Stimulated activated CD4-positive, alpha-beta T cell treated with anti-CD3 and anti-CD28 coated beads, TNF-alpha, amount 100 ng/mL, for 4 hours (primary cell): Measurements from ENCODE around the gene HOXB9.

Source experiments
- DNase-seq, 3 experiments: peaks; one replicate each; pipeline ENCODE4 v3.0.0-alpha.2; 2020; ENCODE audit warnings: low read depth in 3 of 3

The HOXB9 gene

DNA sequence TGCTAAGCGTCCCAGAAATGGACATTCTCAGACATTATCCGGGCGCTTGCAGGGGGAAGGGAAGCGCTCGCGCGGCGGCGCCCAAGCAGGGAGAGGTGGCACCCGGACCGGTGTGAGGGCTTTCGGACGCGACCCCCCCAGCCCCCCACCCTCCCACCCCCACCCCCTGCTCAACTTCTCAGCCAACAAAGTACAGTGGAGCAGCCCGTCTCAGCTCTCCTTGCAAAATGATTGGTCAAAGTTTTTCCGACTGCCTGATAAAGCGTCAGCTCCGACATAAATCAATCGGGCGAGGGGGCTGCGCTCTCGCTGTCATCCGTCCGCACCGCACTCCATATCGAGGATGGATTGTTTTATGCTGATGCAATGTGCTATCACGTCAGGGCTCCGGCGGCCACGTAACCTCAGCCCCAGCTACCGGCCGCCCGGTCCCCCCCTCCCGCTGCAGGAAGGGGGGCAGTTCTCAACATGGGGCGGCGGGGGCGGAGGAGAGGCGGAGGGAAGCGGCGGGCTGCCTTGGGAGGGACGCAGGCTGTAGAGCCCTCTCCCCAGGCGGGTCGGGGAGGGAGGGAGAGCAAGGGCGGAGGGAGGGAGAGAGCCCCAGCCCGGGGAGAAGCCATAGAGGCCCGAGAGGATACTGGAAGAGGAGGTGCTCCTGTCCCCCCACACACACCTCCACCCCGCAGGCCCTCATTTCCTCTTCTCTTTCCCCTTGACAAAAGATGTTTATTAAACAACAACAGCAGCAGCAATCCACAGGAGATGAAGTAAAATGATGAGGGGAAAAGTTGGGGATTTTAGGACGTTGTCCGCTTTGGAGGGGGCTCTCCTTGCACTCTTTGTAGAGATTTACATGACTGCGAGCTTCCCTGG is at the start of gene HOXB9:
HOXB9 (minus strand) TSS at position 114 of the 873 bp plus-strand sequence; CDS start at position 25, 89 bp downstream.
- peak in 2 of 3 experiments; percentile 55 to 58 for DNase-seq

DNA sequence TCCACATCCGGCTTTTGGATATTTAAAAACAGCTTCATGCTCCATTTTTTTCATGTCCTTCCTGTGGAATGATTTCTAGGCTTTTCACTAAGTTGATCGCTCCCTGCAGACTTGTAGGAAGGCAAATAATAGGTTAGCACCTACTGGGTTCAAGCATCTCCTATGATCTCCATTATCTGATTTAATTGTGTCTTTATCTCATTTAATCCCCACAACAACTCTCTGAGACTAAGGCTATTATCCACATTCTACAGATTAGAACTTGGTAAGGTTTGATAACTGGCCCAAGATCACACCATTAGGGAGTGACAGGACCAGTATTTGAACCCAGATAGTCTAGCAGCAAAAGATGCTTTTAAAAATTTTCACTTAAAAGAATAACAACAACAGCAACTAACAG is 46.2 kb upstream of the HOXB9 start:
- no peak for DNase-seq

DNA sequence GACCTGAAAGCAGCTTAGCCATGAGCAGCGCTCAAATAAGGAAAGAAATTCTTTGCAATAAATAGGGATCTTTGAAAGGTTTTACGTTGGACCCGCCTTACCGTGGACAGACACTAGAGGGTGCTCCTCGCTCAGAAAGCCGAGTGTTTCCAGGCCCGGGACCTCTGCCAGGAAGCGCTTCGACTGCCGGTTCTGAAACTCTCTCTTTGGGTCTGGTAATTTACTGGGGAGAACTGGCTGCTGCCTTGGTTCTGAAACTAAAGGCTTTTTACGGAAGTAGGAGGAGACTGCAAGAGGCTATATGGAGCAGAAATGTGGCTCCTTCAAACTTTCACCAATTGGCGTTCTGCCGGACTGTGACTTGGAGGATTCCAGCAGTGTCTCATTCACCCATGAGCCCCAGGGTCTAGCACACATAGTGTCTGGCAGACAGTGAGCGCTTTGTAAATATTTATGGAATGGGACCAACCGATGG is 45.6 kb upstream of the HOXB9 start:
- peak; percentile 25 to 48 (median 42) for DNase-seq

DNA sequence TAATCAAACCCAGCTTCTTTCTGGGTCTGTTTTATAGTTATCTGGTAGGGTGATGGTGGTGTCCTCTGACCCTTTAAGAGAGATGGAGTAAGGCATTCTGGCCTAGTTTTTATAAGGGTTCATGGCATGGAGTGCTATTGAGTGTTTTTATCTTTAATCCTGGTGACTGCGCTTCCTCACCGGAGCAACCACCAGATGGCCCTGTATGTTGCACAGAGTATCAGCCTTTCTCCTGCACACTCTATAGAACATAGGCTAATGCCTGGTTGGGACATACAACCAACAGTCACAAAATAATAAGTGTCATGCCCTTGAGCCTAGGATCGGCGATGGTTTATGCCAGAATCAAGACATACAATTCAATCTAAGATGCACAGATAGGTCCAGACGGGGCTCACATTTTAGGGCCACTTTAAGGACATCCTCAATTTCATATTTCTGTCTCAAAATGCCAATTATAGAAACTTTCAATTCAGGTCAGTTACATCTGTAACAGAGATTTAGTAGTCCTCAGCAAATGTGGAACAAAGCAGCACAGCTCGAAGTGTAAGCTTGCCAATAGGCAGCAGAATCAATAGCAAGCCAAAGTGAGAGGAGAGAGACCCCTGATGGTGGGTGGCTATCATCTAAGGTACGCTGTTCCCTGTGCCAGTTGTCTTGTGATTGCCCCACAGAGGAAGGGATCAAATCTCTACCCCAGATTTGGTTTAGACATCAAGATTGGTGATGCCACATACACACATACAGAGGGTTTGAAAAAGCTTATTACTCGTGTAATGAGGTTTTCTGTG is 37.2 kb upstream of the HOXB9 start:
- no peak for DNase-seq

DNA sequence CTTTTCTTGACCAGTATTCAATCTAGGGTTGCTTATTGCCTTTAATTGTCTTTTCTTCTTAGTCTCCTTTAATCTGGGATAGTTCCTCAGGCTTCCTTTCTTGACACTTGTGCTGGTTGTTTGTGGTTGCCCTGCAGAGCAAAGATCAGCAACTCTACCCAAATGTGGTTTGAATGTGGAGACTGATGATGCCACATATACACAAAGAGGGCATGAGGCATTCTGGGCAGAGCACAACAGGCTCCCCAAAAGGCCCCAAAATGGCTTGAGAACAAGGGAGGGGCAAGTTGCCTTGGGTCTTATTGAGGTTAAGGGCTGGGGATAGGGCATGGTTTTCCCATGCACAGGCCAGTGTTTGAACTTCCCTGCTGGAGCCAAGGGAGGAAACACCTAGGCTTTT is 29.8 kb upstream of the HOXB9 start:
- DNase-seq, result no peak

DNA sequence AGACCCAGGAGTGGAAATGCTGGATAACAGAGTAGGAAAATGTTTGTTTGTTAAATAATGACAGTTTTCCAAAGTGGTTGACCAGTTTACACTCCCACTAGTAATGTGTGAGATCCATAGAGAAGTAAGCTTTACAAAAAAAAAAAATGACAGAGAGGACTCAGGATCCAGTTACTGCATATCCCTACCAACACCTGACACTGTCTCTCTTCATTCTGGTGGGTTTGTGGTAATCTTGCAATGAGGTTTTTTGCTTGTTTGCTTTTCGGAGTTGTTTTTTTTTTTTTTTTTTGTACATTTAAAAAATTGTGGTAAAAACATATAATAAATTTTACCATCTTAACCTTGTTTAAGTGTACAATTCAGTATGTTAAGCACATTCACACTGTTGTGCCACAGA is 23.6 kb upstream of the HOXB9 start:
- no peak for DNase-seq

DNA sequence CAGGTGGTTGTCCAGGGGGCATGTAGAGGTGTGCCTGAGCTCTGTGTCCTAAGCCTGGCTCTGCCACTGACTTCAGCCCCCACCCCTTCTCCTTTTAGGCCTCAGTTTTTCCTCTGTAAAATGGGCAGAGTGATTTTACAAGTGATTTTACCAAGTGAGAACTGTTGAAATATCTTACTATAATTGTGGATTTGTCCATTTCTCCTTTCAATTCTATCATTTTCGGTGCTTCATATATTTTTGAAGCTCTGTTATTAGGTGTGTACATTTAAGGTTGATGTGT is 21.7 kb upstream of the HOXB9 start:
- DNase-seq, result no peak

DNA sequence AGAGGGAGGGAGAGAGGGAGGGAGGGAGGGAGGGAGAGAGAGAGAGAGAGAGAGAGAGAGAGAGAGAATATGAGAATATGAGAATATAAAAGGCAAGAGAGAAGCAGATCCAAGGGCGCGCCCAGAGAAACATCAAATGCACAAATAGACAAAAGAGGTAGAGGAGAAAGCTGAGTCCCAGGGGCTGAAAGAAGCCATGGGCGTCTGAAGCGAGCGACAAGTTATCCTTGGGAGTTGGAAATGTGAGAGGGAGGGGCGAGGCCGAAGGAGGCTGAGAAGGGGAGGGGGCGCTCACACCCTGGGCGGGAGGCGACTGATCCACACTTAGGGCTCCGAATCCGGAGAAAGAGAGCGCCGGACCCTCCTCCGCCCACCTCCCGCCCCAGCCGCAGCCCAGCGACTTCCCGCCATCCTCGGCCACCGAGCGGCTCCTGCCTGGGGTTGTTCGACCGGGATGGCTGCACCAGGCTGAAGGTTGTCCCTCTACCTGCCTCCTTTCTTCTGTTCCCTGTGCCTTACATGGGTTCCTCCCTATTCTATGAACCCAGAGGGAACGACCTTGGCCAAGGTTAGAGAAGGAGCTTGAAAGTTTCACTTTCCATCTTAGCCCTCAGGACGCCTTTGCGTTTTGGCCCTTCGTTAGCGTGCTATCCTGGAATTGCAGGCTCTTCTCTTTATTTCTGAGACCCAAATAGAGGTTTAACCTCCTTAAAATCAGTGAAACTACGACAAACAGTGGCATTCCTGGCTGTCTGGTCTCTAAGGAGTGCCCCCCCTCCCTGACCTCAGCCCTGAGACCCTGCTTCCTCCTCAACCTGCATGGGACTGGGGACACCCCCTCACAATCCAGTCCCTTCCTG is 21.2 kb upstream of the HOXB9 start:
- no peak for DNase-seq

DNA sequence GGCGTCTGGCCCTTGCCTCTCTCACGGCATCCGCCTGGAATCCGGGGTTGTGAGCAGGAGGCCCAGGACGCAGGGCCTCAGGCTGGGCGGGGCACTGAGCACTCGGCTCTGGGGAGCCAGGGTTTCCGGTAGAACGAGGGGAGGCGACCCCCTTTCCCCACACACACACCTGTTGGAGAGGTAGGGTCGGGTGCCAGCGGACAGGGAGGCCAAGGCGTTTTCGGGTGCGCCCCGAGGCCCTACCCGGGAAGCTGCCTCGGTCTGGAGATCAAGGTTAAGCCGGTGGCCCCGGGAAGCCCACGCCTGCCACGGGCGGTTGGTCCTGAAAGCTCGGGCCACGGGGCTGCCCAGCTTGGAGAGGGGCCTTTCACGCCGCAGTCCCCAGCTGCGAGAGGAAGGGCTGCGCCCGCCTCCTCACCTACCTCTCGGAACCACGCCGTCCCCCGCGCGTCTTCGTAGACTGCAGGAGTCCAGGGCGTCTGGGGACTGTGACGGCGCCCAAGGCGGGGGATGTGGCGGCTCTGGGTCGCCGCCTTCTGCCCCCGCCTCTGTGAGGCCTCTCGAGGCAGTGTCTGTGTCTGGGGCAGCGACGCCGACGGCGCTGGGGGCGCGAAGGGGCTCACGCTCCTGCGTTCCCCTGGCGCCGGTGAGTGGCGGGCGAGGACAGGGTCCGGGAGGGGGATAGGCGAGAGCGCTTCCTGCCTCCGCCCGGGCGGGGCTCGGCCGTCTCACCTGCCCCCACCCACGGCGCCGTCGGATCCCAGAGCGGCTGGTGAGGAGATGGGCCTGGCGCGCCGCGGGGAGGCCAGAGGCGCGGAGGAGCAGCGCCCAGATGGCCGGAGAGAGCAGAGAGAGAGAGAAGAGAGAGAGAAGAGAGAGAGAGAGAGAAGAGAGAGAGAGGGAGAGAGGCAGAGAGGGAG is 20.3 kb upstream of the HOXB9 start:
- DNase-seq, result peak in 1 of 3 experiments; percentile 17

DNA sequence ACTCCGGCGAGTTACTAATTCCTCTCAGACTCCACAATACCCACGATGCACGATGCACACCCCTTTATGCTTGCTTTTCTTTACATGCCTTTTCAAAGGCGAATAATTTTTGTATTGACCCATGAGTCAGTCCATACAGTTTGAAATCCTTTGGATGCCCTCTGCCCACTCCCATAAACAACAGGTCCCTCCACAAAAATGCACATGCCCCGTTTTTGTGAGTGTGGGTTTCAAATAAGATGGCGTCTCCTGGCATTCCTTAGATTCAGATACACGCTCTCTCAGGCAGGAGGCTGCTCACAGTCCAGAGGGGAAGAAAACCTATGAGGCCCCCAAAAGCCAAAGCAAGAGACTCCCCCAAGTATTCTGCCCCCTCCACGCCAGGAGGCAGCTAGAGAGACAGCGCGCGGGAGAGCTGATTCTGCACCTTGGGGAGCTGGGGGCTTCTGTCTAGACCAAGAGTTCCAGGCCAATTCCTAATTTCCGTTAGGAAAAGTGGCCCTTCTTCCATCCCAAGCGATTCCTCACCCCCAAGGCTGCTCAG is 19.6 kb upstream of the HOXB9 start:
- DNase-seq, result no peak

DNA sequence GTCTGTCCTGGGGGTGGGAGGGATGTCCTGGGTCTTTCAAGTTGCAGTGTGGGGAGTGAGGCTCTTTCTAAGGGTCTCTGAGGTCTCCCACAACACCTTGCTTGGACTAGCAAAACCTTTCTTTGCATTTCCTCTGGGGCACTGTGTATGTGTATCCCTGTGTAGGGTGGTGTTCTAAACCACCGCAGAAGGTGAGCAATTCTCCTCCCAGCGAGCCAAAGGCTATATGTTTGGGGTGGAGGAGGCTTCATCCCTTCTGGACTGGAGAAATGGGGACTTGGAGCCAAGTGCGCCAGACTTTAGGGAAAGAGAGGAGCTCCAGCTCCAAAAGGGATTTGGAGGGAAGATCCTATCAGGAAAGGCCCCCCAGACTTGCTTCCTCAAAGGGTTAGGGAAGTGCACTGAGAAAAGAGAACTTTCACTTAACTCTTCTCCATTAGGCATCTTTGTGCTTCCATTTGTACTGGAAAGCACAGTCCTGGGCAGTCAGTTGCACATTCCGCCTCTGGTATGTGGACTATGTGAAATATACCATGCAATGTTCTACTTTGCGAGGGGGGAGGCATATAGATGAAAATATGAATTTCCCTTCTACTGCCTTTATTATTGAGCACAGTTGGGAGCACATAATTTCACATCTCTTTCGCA is 18.9 kb upstream of the HOXB9 start:
- no peak for DNase-seq

DNA sequence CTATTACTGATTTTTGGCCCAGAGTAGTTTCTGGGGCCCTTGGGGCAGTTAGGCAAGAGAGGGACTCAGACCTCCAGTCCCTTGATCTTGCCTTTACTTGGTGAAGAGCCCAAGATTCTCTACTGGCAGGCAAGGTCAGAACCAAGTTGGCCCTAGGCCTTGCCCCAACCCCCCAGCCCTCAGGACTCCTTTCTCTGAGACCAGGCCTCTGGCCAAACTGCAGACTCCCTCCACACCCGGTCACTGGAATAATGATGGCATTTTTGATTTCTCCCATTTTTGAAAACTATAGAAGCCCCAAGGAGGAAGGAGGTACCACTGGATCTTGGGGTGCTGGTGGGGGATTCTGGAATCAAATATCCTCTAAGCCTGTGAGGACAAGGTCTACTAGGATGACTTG is 18.0 kb upstream of the HOXB9 start:
- no peak for DNase-seq

DNA sequence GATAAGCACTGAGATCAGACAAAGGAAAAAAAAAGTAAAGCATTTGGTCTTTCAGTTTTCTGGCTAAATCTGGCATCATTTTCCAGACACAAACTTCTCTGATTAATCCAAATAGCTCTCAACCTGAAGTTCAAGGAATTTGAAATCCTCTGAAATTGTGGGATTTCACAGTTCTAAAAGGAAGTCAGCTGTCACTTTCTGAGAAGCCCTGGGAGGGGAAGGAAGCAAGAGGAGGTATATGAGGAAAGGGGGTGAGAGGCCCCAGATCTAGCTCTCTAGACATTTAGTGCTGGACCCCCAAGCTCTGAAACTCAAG is 17.5 kb upstream of the HOXB9 start:
- DNase-seq, result no peak

DNA sequence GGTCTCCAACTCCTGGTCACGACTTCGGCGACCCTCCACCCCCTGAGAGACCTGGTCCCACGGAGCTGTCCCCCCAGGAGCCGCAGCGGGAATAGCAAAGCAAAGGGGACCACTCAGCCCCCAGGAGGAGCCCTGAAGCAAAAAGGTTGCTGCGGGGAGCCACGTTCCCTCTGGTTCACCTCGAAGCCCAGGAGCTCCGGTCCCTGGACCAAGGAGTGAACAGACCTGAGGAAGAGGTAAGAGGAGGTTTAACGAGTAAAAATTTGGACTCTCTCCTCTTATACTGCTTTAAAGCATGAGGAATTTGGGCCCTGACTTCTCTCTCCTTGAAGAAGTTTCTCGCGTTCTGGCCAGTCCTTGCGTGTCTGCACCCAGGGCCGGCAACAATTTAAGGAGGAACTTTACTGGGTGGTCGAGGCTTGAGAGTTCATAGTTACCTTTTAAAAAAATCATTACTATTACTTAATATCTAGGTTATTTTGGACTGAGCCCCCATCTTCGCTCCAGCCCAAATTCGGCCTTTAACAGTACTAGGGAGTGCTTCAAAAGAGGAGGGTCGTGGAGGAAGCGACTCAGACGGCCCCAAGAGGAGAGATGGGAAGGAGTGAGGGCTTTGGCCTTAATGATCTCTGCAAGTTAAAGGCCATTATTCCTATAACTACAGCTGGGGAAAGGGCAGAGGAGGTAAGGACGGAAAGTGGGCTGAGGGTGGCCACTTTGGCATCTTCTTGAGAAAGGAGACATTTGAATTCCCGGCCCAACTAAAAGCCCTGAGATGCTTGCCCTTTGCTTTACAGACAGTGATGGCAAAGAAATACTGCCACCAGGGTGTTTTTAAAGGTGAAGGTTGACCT is 16.9 kb upstream of the HOXB9 start:
- DNase-seq, result no peak

DNA sequence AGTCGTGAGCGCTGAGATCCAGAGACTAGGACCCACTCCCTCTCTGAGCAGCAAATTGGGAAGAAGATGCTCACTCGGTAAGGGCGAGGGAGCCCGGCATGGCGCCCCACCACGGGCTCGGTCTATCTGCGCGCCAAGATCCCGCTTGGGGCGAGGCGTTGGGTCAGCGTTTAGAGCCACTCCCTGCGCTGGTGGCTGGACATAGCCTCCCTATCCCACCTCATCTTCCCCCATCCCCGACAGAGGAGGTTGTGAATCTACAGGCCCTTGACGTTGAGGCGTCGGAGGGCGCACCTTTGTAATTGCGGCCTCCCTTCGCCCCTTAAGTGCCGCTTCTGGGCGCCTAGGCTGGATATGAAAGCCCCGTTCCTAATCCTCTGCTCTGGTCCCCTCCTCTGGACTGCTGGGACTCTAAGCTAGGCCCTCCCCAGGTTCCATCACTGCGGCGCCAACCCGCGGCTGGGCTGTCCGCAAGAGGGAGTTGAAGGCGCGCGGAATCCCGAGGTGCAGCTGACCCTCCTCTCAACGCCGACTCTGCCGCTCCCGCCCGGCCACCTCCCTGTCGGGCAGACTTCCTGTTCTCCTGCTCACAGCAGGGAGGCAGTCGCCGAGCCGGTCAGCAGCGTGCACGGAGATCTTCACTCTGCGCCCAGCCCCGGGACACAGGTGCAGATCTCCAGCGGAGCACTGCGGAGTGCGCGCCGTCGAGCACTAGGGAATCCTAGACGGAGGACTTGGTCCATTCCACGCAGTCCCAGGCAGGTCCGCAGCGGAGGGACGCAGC is 16.1 kb upstream of the HOXB9 start:
- no peak for DNase-seq

DNA sequence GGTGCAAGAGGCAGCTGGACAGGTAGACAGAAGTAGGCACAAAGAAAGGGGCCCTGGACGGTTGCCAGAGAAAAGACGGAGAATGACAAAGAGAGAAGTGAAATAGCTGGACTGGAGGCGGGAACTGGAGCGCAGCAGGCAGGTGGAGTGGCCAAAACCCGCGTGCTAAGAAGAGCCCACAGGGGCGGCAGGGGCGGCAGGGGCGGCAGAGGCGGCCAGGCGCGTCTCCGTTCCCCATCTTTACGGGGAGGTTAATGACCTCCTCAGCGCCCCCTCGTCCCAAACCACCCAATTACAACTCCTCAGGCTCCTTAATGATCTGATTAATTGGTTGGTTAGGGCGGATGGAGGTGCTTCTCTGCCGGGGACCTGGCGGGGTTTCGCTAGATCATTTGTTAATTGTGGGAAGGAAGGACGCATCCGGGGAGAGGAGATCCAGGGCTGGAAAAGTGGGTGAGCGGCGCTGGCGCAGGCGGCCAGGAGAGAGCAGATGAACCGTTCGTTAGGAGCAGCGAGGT is 15.4 kb upstream of the HOXB9 start:
- no peak for DNase-seq

DNA sequence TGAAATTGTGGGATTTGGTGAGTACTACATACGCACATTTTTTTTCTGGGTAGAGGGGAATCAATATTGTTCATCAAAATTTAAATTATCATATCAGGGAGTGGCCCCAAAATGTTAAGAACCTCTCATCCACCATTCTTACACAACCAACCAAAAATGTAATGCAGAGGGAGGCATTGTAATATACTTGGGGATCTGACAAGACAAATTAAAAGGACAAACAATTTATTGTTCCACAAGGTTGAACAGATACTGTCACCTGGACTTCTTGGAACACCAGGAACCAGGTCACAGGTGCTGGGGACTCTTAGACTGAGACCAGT is 14.7 kb upstream of the HOXB9 start:
- no peak for DNase-seq
